Smooth muscle cell (in vitro differentiated cells): Measurements from ENCODE around the gene SPTB. TPM values are rescaled to one million over a fixed set of nuclear protein-coding genes. Genes with fewer than 3 reads are reported as not detected.
A peak's percentile ranks its signal among the peaks of the same experiment; 100 is the strongest.

Source experiments
- DNase-seq: peaks from one replicate; lab custom pipeline; 2025; ENCODE audit not compliant: unreplicated experiment; lab: John Stamatoyannopoulos, UW
- H2AFZ ChIP-seq: fragments of 200-600 bp; sonication (generic); 2 replicates; pipeline ENCODE4 v1.6.0; 2016; ENCODE audit warnings: antibody characterized with exemption, low read depth, mild to moderate bottlenecking
- H3F3A ChIP-seq: fragments of 200-600 bp; sonication (generic); 2 replicates; pipeline ENCODE4 v1.6.0; 2017; ENCODE audit warnings: antibody characterized with exemption, low read depth
- H3K27ac ChIP-seq: fragments of 200-600 bp; sonication (generic); 2 replicates; pipeline ENCODE4 v1.5.1; 2016; ENCODE audit warnings: low read depth, mild to moderate bottlenecking
- H3K27me3 ChIP-seq: fragments of 200-600 bp; sonication (generic); 2 replicates; pipeline ENCODE4 v1.6.1; 2016; ENCODE audit warnings: low read depth, mild to moderate bottlenecking
- H3K36me3 ChIP-seq: fragments of 200-600 bp; sonication (generic); 2 replicates; pipeline ENCODE4 v1.5.1; 2016; ENCODE audit warnings: low read depth
- H3K4me1 ChIP-seq: fragments of 200-600 bp; sonication (generic); 2 replicates; pipeline ENCODE4 v1.5.1; 2016; ENCODE audit warnings: low read depth
- H3K4me2 ChIP-seq: fragments of 200-600 bp; sonication (generic); 2 replicates; pipeline ENCODE4 v1.6.0; 2016; ENCODE audit warnings: mild to moderate bottlenecking
- H3K4me3 ChIP-seq: fragments of 200-600 bp; sonication (generic); 2 replicates; pipeline ENCODE4 v1.5.1; 2016; ENCODE audit warnings: mild to moderate bottlenecking
- H3K79me2 ChIP-seq: fragments of 200-600 bp; sonication (generic); 2 replicates; pipeline ENCODE4 v1.6.0; 2016; ENCODE audit warnings: low read depth, mild to moderate bottlenecking
- H3K9ac ChIP-seq: fragments of 200-600 bp; sonication (generic); 2 replicates; pipeline ENCODE4 v1.6.0; 2016; ENCODE audit warnings: low read depth
- H3K9me3 ChIP-seq: fragments of 200-600 bp; sonication (generic); replicated peaks from 2 replicates; pipeline ENCODE4 v1.5.1; 2016; ENCODE audit warnings: low read depth
- H4K20me1 ChIP-seq: fragments of 200-600 bp; sonication (generic); 2 replicates; pipeline ENCODE4 v1.6.0; 2016; ENCODE audit warnings: low read depth
- CTCF ChIP-seq: fragments of 200-600 bp; sonication (generic); IDR thresholded peaks from 2 replicates; pipeline ENCODE4 v1.5.1; 2017; ENCODE audit warnings: borderline replicate concordance, mild to moderate bottlenecking, antibody characterized with exemption; ENCODE audit not compliant: insufficient read depth, poor library complexity, severe bottlenecking
- WGBS: methylation state at CpG from one replicate; pipeline ENCODE4 v1.1.7; 2016; ENCODE audit warnings: low lambda C conversion rate; 5-methylcytosine and 5-hydroxymethylcytosine counted together
- polyA plus RNA-seq: library from polyadenylated mRNA; unstranded; fragments of >200 nt; fragmentation: Nextera tagmentation; extraction: Ambion mirVana; gene quantifications from 2 replicates; pipeline ENCODE4 v1.2.1, GENCODE V29; 2016
- total RNA-seq: library from RNA; depleted of rRNA; stranded (reverse); fragments of >200 nt; gene quantifications from 2 replicates; pipeline ENCODE4 v1.2.3, GENCODE V29; 2014

Gene SPTB
- total and polyA plus RNA-seq, 2 experiments from 2014 or later, result 0.25 to 3.3 TPM

- 6% methylated on average over 30 of the region's 49 CpGs for WGBS
These were observed 764 bp upstream of the SPTB start for GRCh38 chr14:64880221-64881121.

GRCh38 chr14:64878837-64879634 is 671 bp downstream of the SPTB start:
- Histone ChIP-seq H3K36me3 (no peaks in the 10 kb centered on the region), H3K27me3 (peaks cover 93% of the 10 kb centered on the region), H3K4me1 (no peaks in the 10 kb centered on the region), H3F3A (no peaks in the 10 kb centered on the region), H3K4me3 (peak overlapping the region; percentile 69), H2AFZ (peak overlapping the region; percentile 46), H3K79me2 (no peaks in the 10 kb centered on the region), H3K27ac (no peak overlapping the region), H3K4me2 (peak overlapping the region; percentile 98), H4K20me1 (no peaks in the 10 kb centered on the region), H3K9ac (no peak overlapping the region), H3K9me3 (no peaks in the 10 kb centered on the region)
- no peak for DNase-seq
- 6% methylated on average over 41 of the region's 43 CpGs for WGBS
- TF ChIP-seq CTCF, result no peak

More at GRCh38 chr14:64880221-64881121, 764 bp upstream of the SPTB start:
- Histone ChIP-seq H3K4me2 (peak overlapping the region; percentile 98), H3K79me2 (no peaks in the 10 kb centered on the region), H3K36me3 (no peaks in the 10 kb centered on the region), H3K27me3 (peaks cover 95% of the 10 kb centered on the region), H2AFZ (peak overlapping the region; percentile 72), H3K27ac (no peak overlapping the region), H3K9me3 (no peaks in the 10 kb centered on the region), H3K4me3 (peak overlapping the region; percentile 69), H3K4me1 (no peaks in the 10 kb centered on the region), H4K20me1 (no peaks in the 10 kb centered on the region), H3F3A (no peaks in the 10 kb centered on the region), H3K9ac (no peak overlapping the region)
- no peak for TF ChIP-seq CTCF
- DNase-seq, result peak; percentile 8

- H3K4me1 ChIP-seq, result no peaks in the 10 kb centered on the region
- no peaks in the 10 kb centered on the region for H3F3A ChIP-seq
- no peak for DNase-seq
- H3K36me3 ChIP-seq, result no peaks in the 10 kb centered on the region
- H4K20me1 ChIP-seq, result no peaks in the 10 kb centered on the region
- TF ChIP-seq CTCF, result no peak
- H3K4me3 ChIP-seq, result no peak overlapping the region
- no peaks in the 10 kb centered on the region for H3K79me2 ChIP-seq
- H2AFZ ChIP-seq, result no peak overlapping the region
- no peak overlapping the region for H3K9ac ChIP-seq
- WGBS, result 91% methylated on average over 4 of the region's 4 CpGs
- H3K4me2 ChIP-seq, result no peak overlapping the region
- H3K27me3 ChIP-seq, result peaks cover 81% of the 10 kb centered on the region
- H3K27ac ChIP-seq, result no peak overlapping the region
- H3K9me3 ChIP-seq, result no peaks in the 10 kb centered on the region
These were observed 1.9 kb downstream of the SPTB start for GRCh38 chr14:64877846-64878245.
